ENCODE data around the gene C12orf43.

The C12orf43 gene

GRCh38 chr12:120977531-120978295 is 38.6 kb downstream of the C12orf43 start:
- DNase-seq: no peak

GRCh38 chr12:120972870-120973543 is 43.3 kb downstream of the C12orf43 start:
- no peak for DNase-seq

- peak; percentile 59 for DNase-seq
These were observed 44.7 kb downstream of the C12orf43 start for GRCh38 chr12:120971299-120972180.

- no peak for DNase-seq
These were observed 46.0 kb downstream of the C12orf43 start for GRCh38 chr12:120970310-120970709.

GRCh38 chr12:120965534-120966091 is 50.7 kb downstream of the C12orf43 start:
- DNase-seq: no peak

GRCh38 chr12:120964298-120964697 is 52.0 kb downstream of the C12orf43 start:
- DNase-seq: no peak

GRCh38 chr12:120962532-120963020 is 53.7 kb downstream of the C12orf43 start:
- DNase-seq: no peak

- no peak for DNase-seq
These were observed 54.4 kb downstream of the C12orf43 start for GRCh38 chr12:120961604-120962531.

GRCh38 chr12:120960657-120961056 is 55.6 kb downstream of the C12orf43 start:
- no peak for DNase-seq

GRCh38 chr12:120959111-120959878 is 57.0 kb downstream of the C12orf43 start:
- no peak for DNase-seq

GRCh38 chr12:120956579-120957300 is 59.5 kb downstream of the C12orf43 start:
- no peak for DNase-seq

- DNase-seq: no peak
These were observed 61.1 kb downstream of the C12orf43 start for GRCh38 chr12:120955232-120955631.

- no peak for DNase-seq
These were observed 65.5 kb downstream of the C12orf43 start for GRCh38 chr12:120950807-120951206.

All from EL (cell line).